ENCODE measurements around the gene UTRN. TPM values are rescaled to one million over a fixed set of nuclear protein-coding genes. Genes with fewer than 3 reads are reported as not detected.

UTRN gene
- total RNA-seq, 4 donors from 2014 or later, result 95.9 to 251 (median 139) TPM

DNA sequence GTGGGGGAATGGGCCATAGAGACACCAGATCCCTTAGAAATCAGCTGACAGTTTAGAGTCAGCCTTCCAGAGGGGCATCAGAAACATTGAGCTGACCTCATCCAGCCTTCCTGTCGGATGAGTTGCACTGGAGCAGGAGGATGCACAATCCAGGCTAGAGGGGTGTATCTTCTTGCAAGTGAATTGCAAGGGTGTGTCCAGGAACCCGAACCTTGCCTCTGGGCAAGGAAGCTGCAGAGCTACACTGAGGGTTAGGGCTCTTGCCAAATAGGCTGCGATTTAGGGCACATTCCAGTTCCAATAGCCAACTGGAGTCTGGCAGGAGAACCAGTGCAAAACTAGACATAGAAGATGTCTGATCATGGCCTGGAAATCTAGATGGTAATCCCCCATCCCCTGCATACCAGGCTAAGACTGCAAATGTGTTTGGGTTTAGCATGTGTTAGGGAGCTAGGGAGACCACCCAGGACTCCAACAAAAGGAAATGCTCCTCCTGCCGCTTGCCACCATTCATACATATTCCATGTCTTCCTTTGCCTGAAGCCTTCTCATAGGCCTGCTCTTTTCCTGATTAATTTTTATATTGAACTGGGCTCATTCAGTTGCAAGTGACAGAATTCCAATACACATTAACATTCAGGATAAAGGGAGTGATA lies 6.3 kb upstream of the UTRN start:
- TF ChIP-seq, protein P1, sequence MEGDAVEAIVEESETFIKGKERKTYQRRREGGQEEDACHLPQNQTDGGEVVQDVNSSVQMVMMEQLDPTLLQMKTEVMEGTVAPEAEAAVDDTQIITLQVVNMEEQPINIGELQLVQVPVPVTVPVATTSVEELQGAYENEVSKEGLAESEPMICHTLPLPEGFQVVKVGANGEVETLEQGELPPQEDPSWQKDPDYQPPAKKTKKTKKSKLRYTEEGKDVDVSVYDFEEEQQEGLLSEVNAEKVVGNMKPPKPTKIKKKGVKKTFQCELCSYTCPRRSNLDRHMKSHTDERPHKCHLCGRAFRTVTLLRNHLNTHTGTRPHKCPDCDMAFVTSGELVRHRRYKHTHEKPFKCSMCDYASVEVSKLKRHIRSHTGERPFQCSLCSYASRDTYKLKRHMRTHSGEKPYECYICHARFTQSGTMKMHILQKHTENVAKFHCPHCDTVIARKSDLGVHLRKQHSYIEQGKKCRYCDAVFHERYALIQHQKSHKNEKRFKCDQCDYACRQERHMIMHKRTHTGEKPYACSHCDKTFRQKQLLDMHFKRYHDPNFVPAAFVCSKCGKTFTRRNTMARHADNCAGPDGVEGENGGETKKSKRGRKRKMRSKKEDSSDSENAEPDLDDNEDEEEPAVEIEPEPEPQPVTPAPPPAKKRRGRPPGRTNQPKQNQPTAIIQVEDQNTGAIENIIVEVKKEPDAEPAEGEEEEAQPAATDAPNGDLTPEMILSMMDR (IDR thresholded peaks at IDR 0.05), result no peak
- TF ChIP-seq POLR2A (IDR thresholded peaks at IDR 0.05) (no peak), EP300 (IDR thresholded peaks at IDR 0.05) (no peak), POLR2AphosphoS5 (IDR thresholded peaks at IDR 0.05) (no peak)
- H3K4me3 ChIP-seq, result no peak overlapping the region
- 100% methylated on average over 1 to 2 of the region's 4 CpGs for WGBS, 2 donors (ENCODE audit: low coverage in 1 of 2)
- H3K4me1 ChIP-seq, result peaks cover 0 to 8% (median 0%) of the 10 kb centered on the region in 3 donors
- H3K36me3 ChIP-seq, result no peaks in the 10 kb centered on the region
- H3K27ac ChIP-seq, result no peak overlapping the region
- no peaks in the 10 kb centered on the region for H3K9me3 ChIP-seq
- no peaks in the 10 kb centered on the region for H3K27me3 ChIP-seq
- ATAC-seq, result no peak

DNA sequence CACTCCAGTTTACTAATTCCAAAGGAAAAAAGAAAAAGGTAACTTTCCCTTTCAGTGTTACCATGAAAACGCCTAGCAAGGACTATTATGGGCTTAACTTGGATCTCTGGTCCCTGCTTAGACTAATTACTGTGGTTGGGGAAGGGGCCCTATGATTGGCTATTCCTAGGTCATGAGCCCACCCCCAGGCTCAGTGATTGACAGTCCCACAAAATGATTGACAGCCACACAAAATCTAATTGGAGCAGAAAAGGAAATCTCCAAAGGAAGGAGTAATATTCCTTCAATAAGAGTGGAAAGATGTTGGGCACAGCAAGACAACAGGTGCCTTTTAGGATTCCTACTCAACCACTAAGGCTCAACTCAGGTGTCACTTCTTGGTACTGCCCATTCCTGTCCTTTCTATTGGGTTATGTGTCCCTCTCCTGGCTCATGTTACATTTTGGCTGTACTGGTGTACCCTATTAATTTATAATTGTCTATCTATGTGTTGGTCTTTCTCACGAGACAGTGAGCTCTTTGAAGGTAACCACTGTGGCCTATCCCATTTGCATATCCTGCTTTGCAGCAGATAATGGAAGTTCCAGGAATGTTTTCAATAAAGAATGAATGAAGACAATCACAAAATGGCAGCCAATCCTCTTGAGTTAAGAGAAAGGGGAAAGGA lies 5.5 kb upstream of the UTRN start:
- ATAC-seq, result no peak
- 100% methylated on average over 1 of the region's 2 CpGs for WGBS, 2 donors (ENCODE audit: low coverage in 1 of 2)
- TF ChIP-seq, protein P1 (IDR thresholded peaks at IDR 0.05), result no peak
- no peak for TF ChIP-seq POLR2AphosphoS5 (IDR thresholded peaks at IDR 0.05)
- TF ChIP-seq POLR2A (IDR thresholded peaks at IDR 0.05), result no peak
- TF ChIP-seq EP300 (IDR thresholded peaks at IDR 0.05), result no peak
- no peaks in the 10 kb centered on the region for H3K9me3 ChIP-seq
- H3K27me3 ChIP-seq, result no peaks in the 10 kb centered on the region
- H3K27ac ChIP-seq, result no peak overlapping the region
- no peak overlapping the region for H3K4me3 ChIP-seq
- H3K4me1 ChIP-seq, result peaks cover 0 to 13% (median 0%) of the 10 kb centered on the region in 3 donors
- H3K36me3 ChIP-seq, result no peaks in the 10 kb centered on the region

- peak overlapping the region; percentile 87 to 97 (median 95) for H3K27ac ChIP-seq
- no peaks in the 10 kb centered on the region for H3K9me3 ChIP-seq
- ATAC-seq, result no peak
- peak overlapping the region; percentile 81 to 99 for H3K4me3 ChIP-seq
- WGBS, 2 donors (ENCODE audit: low coverage in 1 of 2), result 3 to 4% methylated on average over 13 of the region's 13 CpGs
- TF ChIP-seq, protein P1 (IDR thresholded peaks at IDR 0.05), result peak in 3 of 4 experiments; percentile 16 to 20 (median 17)
- no peak for TF ChIP-seq EP300 (IDR thresholded peaks at IDR 0.05)
- H3K4me1 ChIP-seq, result peaks cover 0 to 31% (median 0%) of the 10 kb centered on the region in 3 donors
- H3K36me3 ChIP-seq, result no peaks in the 10 kb centered on the region
- no peaks in the 10 kb centered on the region for H3K27me3 ChIP-seq
Measured at GRCh38 chr6:144283646-144284477, 1.3 kb upstream of the UTRN start.

DNA sequence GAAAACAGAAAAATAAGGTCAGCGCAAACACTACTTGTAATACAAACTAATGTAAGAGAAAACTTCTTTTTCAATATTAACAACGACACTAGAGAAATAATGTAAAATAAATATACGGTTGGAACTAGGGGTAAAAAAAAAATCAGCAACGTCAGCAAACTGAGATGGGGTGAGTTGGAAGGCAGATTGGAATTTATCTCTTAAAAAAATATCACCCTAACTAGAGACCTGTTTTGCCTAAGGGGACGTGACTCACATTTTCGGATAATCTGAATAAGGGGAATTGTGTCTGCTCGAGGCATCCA lies 705 bp upstream of the UTRN start:
- no peaks in the 10 kb centered on the region for H3K27me3 ChIP-seq
- H3K27ac ChIP-seq, result peak overlapping the region; percentile 87 to 97 (median 95)
- H3K4me1 ChIP-seq, result peaks cover 0 to 33% (median 0%) of the 10 kb centered on the region in 3 donors
- no peak for ATAC-seq
- no peak for TF ChIP-seq EP300 (IDR thresholded peaks at IDR 0.05)
- TF ChIP-seq POLR2AphosphoS5 (IDR thresholded peaks at IDR 0.05), result no peak
- TF ChIP-seq POLR2A (IDR thresholded peaks at IDR 0.05), result no peak
- TF ChIP-seq, protein P1 (IDR thresholded peaks at IDR 0.05), result no peak
- no peaks in the 10 kb centered on the region for H3K36me3 ChIP-seq
- H3K4me3 ChIP-seq, result peak overlapping the region; percentile 81 to 99
- no peaks in the 10 kb centered on the region for H3K9me3 ChIP-seq
- 0 to 2% methylated on average over 2 to 6 of the region's 7 CpGs for WGBS, 2 donors (ENCODE audit: low coverage in 1 of 2)
